Measurements from ENCODE around the gene SLC43A3.

GRCh38 chr11:57368845-57369232, 58.1 kb downstream of the SLC43A3 start:
- TF ChIP-seq POLR2A (IDR thresholded peaks at IDR 0.05) (no peak), CTCF (IDR thresholded peaks at IDR 0.05) (no peak)

All from testis (tissue), 2 donors.